ENCODE data around the gene PRDM2.

PRDM2 gene

GRCh38 chr1:13764588-13765332, 64.8 kb downstream of the PRDM2 start:
- DNase-seq (ENCODE audit: low spot score) = no peak

GRCh38 chr1:13766592-13767564, 66.9 kb downstream of the PRDM2 start:
- DNase-seq (ENCODE audit: low spot score) = no peak

- DNase-seq (ENCODE audit: low spot score) = no peak
Measured at GRCh38 chr1:13769212-13769611, 69.2 kb downstream of the PRDM2 start.

- no peak for DNase-seq (ENCODE audit: low spot score)
Measured at GRCh38 chr1:13769830-13770229, 69.8 kb downstream of the PRDM2 start.

GRCh38 chr1:13770743-13771142, 70.8 kb downstream of the PRDM2 start:
- DNase-seq (ENCODE audit: low spot score) = no peak

GRCh38 chr1:13771745-13772144, 71.8 kb downstream of the PRDM2 start:
- DNase-seq (ENCODE audit: low spot score) = no peak

- DNase-seq (ENCODE audit: low spot score) = no peak
Measured at GRCh38 chr1:13772271-13772670, 72.3 kb downstream of the PRDM2 start.

GRCh38 chr1:13774121-13774520, 74.1 kb downstream of the PRDM2 start:
- no peak for DNase-seq (ENCODE audit: low spot score)

GRCh38 chr1:13775459-13775858, 75.5 kb downstream of the PRDM2 start:
- DNase-seq (ENCODE audit: low spot score) = no peak

GRCh38 chr1:13775916-13776315, 75.9 kb downstream of the PRDM2 start:
- no peak for DNase-seq (ENCODE audit: low spot score)

- DNase-seq (ENCODE audit: low spot score) = no peak
Measured at GRCh38 chr1:13778431-13778830, 78.4 kb downstream of the PRDM2 start.

GRCh38 chr1:13779930-13780329, 79.9 kb downstream of the PRDM2 start:
- DNase-seq (ENCODE audit: low spot score) = no peak

- DNase-seq (ENCODE audit: low spot score) = no peak
Measured at GRCh38 chr1:13780780-13781179, 80.8 kb downstream of the PRDM2 start.

GRCh38 chr1:13781228-13781627, 81.2 kb downstream of the PRDM2 start:
- DNase-seq (ENCODE audit: low spot score) = no peak

- DNase-seq (ENCODE audit: low spot score) = no peak
Measured at GRCh38 chr1:13781907-13782633, 82.1 kb downstream of the PRDM2 start.

- no peak for DNase-seq (ENCODE audit: low spot score)
Measured at GRCh38 chr1:13782634-13783360, 82.8 kb downstream of the PRDM2 start.

GRCh38 chr1:13783551-13783950, 83.6 kb downstream of the PRDM2 start:
- DNase-seq (ENCODE audit: low spot score) = peak; percentile 21

- DNase-seq (ENCODE audit: low spot score) = no peak
Measured at GRCh38 chr1:13784971-13785370, 85.0 kb downstream of the PRDM2 start.

- DNase-seq (ENCODE audit: low spot score) = no peak
Measured at GRCh38 chr1:13786541-13786940, 86.6 kb downstream of the PRDM2 start.

- DNase-seq (ENCODE audit: low spot score) = no peak
Measured at GRCh38 chr1:13788795-13789194, 88.8 kb downstream of the PRDM2 start.

- no peak for DNase-seq (ENCODE audit: low spot score)
Measured at GRCh38 chr1:13790290-13791030, 90.5 kb downstream of the PRDM2 start.
